Nephron (organoid): ENCODE data around the gene FXYD7.

ENCODE experiments used
- H3K27ac Mint-ChIP-seq, 3 experiments: 2 replicates each; pipeline ENCODE4 v1.8.0; 2020; ENCODE audit warnings: mixed read lengths in 3 of 3, mild to moderate bottlenecking in 2 of 3, moderate library complexity in 1 of 3
- H3K27me3 Mint-ChIP-seq: 2 replicates; pipeline ENCODE4 v1.8.0; 2021; ENCODE audit warnings: low read depth, mild to moderate bottlenecking, moderate library complexity, mixed read lengths
- H3K36me3 Mint-ChIP-seq: 2 replicates; pipeline ENCODE4 v1.8.0; 2020; ENCODE audit warnings: low read depth, mixed read lengths
- H3K4me1 Mint-ChIP-seq: 2 replicates; pipeline ENCODE4 v1.8.0; 2020; ENCODE audit warnings: mixed read lengths
- H3K4me3 Mint-ChIP-seq, 3 experiments: 2 replicates each; pipeline ENCODE4 v1.8.0; 2020; ENCODE audit warnings: mild to moderate bottlenecking in 3 of 3, mixed read lengths in 3 of 3, moderate library complexity in 2 of 3
- H3K9me3 Mint-ChIP-seq: 2 replicates; pipeline ENCODE4 v1.8.0; 2020; ENCODE audit warnings: mixed read lengths
- TF ChIP-seq, protein P1 (sequence below), 3 experiments: fragments of 200-600 bp; sonication (generic); IDR thresholded peaks; one replicate each; pipeline ENCODE4 v1.5.0; 2021; ENCODE audit warnings: antibody characterized with exemption in 3 of 3; ENCODE audit not compliant: unreplicated experiment in 3 of 3

Gene FXYD7

DNA sequence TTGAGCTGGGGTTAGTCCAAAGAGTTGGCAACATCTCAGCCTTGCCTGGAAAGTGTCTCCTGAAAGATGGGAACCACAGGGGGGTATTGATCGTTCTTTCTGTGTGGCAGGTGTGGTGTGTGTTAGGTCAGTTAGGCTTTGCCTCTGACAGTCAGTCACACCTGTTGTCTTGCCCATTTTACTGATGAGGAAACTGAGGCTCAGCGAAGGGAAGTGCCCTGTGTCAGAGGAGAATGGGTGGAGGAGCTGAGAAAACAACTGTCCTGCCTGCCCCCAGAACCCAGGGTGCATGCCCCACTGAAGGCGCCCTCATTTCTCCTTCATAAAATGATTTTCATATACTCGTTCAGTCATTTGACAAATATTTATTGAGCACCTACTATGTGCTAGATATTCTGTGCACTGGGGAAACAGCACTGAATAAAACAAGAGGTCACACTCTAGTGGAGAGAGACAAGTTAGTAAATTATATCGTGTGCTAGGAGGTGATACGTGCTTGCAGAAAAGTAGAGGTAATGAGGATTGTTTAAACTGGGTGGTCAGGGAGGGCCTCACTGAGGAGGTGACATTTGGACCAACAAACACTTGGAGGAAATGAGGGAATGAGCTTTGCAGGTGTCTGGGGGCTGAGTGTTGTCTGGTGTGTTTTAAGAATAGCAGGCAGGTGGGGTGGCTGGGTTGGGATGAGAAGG, 13.1 kb downstream of the FXYD7 start:
- Mint-ChIP-seq H3K27me3 (peaks cover 78% of the 10 kb centered on the region), H3K9me3 (no peaks in the 10 kb centered on the region), H3K4me3 (peak overlapping the region in 2 of 3 experiments; percentile 40 to 59), H3K4me1 (peaks cover 24% of the 10 kb centered on the region), H3K36me3 (no peaks in the 10 kb centered on the region), H3K27ac (no peak overlapping the region)
- TF ChIP-seq, protein P1, sequence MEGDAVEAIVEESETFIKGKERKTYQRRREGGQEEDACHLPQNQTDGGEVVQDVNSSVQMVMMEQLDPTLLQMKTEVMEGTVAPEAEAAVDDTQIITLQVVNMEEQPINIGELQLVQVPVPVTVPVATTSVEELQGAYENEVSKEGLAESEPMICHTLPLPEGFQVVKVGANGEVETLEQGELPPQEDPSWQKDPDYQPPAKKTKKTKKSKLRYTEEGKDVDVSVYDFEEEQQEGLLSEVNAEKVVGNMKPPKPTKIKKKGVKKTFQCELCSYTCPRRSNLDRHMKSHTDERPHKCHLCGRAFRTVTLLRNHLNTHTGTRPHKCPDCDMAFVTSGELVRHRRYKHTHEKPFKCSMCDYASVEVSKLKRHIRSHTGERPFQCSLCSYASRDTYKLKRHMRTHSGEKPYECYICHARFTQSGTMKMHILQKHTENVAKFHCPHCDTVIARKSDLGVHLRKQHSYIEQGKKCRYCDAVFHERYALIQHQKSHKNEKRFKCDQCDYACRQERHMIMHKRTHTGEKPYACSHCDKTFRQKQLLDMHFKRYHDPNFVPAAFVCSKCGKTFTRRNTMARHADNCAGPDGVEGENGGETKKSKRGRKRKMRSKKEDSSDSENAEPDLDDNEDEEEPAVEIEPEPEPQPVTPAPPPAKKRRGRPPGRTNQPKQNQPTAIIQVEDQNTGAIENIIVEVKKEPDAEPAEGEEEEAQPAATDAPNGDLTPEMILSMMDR (IDR thresholded peaks at IDR 0.05; ENCODE audit: unreplicated experiment in 3 of 3), result no peak

DNA sequence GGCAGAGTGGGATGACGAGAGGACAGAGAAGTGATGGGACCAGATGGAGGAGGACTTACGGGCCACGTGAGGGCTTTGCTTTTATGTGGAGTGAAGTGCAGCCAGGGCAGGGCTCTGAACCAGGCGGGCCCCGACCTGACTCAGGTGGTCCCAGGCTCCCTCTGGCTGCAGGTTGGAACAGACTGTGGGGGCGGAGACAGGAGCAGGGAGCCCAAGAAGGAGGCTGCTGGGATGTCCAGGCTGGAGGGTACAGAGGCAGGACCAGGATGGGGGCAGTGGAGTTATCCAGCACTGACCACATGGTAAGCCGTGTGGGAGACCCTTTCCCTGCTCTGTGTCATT, 13.6 kb downstream of the FXYD7 start:
- Mint-ChIP-seq H3K36me3 (no peaks in the 10 kb centered on the region), H3K4me1 (peaks cover 24% of the 10 kb centered on the region), H3K4me3 (peak overlapping the region in 1 of 3 experiments; percentile 11), H3K9me3 (no peaks in the 10 kb centered on the region), H3K27me3 (peaks cover 77% of the 10 kb centered on the region), H3K27ac (no peak overlapping the region)
- TF ChIP-seq, protein P1 (IDR thresholded peaks at IDR 0.05; ENCODE audit: unreplicated experiment in 3 of 3), result no peak

DNA sequence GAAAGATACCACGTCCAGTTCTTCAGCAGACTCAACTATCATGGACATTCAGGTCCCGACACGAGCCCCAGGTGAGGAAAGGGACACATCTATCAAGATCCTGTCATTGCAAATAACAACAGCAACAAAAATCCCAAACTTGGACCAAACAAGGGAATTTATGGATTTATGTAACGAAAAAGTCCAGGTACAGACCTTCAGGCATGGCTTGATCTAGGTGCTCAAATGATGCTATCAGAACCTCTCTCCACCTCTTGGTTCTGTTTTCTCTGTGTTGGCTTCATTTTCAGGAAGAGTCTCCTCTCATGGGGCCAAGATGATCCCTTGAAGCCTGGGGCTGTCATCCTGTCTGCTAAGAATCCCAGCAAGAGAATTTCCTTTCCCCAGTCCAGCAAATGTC, 14.4 kb downstream of the FXYD7 start:
- H3K4me1 Mint-ChIP-seq, result peaks cover 19% of the 10 kb centered on the region
- no peak overlapping the region for H3K27ac Mint-ChIP-seq
- TF ChIP-seq, protein P1 (IDR thresholded peaks at IDR 0.05; ENCODE audit: unreplicated experiment in 3 of 3), result no peak
- H3K4me3 Mint-ChIP-seq, result no peak overlapping the region
- H3K9me3 Mint-ChIP-seq, result peaks cover 4% of the 10 kb centered on the region
- peaks cover 72% of the 10 kb centered on the region for H3K27me3 Mint-ChIP-seq
- H3K36me3 Mint-ChIP-seq, result no peaks in the 10 kb centered on the region

DNA sequence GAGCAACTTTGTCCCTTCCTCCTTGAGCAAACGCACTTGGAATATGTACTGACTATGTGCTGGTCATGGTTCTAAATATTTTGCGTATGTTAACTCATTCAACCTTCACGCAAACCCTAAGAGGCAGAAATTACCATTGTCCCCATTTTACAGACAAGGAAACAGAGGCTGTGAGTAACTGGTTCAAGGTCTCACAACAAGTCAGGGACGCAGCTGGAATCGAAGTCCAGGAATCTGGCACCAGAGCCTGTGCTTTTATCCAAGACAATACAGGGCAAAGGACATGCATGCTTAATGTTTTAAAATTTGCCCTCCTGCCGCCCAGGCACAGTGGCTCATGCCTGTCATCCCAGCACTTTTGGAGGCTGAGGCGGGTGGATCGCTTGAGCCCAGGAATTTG, 16.6 kb downstream of the FXYD7 start:
- TF ChIP-seq, protein P1 (IDR thresholded peaks at IDR 0.05; ENCODE audit: unreplicated experiment in 3 of 3), result no peak
- Mint-ChIP-seq H3K9me3 (peaks cover 16% of the 10 kb centered on the region), H3K27ac (no peak overlapping the region), H3K36me3 (no peaks in the 10 kb centered on the region), H3K4me3 (no peak overlapping the region), H3K4me1 (peaks cover 6% of the 10 kb centered on the region), H3K27me3 (peaks cover 52% of the 10 kb centered on the region)

DNA sequence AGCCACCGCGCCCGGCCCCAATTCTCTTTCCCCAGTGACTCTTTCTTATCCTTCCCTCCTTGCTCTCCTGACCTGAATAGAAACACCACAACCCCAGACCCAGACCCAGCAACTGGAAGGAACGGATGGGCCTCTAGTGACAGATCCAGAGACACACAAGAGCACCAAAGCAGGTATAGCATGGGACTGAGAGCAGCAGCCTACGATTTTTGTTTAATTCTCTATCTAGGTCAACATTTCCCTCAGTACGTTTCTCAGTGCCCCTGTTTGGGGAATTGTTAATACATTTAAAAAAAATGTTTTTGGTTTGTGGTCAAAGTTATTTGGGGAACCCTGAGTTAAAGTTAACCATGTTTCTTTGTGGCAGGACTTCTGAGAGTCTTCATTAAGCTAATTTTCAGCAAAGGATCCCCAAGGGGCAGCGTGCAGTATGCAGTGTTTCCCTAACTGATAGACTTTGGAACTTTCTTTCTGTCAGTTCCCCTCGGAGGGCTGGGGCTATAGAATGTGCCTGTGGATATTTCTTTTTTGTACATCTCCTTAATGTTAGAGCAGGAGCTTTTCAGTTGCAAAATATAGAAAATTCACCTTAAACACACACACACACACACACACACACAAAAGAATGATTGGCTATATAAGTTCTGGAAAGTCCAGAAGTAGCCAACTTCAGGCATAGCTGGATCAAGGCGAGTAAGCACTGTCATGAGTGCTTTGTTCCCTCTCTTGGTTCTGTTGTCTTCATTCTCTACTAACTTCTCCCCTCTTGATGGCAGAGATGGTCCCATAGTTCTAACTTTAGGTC, 17.8 kb downstream of the FXYD7 start:
- no peaks in the 10 kb centered on the region for H3K4me1 Mint-ChIP-seq
- peaks cover 4% of the 10 kb centered on the region for H3K36me3 Mint-ChIP-seq
- peaks cover 40% of the 10 kb centered on the region for H3K27me3 Mint-ChIP-seq
- H3K9me3 Mint-ChIP-seq, result peaks cover 21% of the 10 kb centered on the region
- TF ChIP-seq, protein P1 (IDR thresholded peaks at IDR 0.05; ENCODE audit: unreplicated experiment in 3 of 3), result no peak
- H3K4me3 Mint-ChIP-seq, result no peak overlapping the region
- no peak overlapping the region for H3K27ac Mint-ChIP-seq

DNA sequence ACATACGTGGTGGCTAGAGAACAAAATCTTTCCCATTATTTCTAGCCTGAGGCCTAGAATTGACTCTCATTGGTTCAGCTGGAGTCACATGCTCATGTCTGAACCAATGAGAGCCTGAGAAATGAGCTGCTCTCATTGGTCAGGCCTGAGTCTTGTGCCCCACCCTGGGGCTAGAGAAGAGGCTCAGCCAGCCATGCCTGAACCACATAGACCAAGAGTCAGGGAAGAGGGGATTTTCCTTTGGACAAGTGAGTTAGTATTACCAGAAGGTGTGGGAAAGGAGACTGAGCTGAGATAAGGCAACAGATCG, 18.3 kb downstream of the FXYD7 start:
- Mint-ChIP-seq H3K4me3 (no peak overlapping the region), H3K27me3 (peaks cover 34% of the 10 kb centered on the region), H3K4me1 (no peaks in the 10 kb centered on the region), H3K27ac (no peak overlapping the region), H3K9me3 (peaks cover 26% of the 10 kb centered on the region), H3K36me3 (peaks cover 10% of the 10 kb centered on the region)
- TF ChIP-seq, protein P1 (IDR thresholded peaks at IDR 0.05; ENCODE audit: unreplicated experiment in 3 of 3), result no peak
